GM23338 (cell line): Measurements from ENCODE around the gene VKORC1L1.
"Not testable (repeated sequence)": the region's sequence is repeated elsewhere in the genome, so short reads cannot be mapped to it uniquely, and the experiment has no call there.

Experiments
- CTCF ChIP-seq, 2 experiments: fragments of 200-600 bp in 1 of 2; sonication (generic) in 1 of 2; conservative IDR thresholded peaks; 2 replicates each; pipeline versions ENCODE4 v1.5.1 to v1.6.1; 2016 to 2017; ENCODE audit warnings: antibody characterized with exemption in 2 of 2, low read depth in 2 of 2, mild to moderate bottlenecking in 2 of 2, moderate library complexity in 1 of 2
- EZH2phosphoT487 ChIP-seq: fragments of 200-600 bp; sonication (generic); IDR thresholded peaks from one replicate; pipeline ENCODE4 v1.8.1; 2018; ENCODE audit warnings: antibody characterized with exemption; ENCODE audit not compliant: unreplicated experiment
- ZNF331 ChIP-seq: fragments of 250-450 bp; sonication (Bioruptor Pico); IDR thresholded peaks from 2 replicates; pipeline ENCODE4 v1.5.0; 2020; ENCODE audit warnings: low read depth, mild to moderate bottlenecking, moderate library complexity

DNA sequence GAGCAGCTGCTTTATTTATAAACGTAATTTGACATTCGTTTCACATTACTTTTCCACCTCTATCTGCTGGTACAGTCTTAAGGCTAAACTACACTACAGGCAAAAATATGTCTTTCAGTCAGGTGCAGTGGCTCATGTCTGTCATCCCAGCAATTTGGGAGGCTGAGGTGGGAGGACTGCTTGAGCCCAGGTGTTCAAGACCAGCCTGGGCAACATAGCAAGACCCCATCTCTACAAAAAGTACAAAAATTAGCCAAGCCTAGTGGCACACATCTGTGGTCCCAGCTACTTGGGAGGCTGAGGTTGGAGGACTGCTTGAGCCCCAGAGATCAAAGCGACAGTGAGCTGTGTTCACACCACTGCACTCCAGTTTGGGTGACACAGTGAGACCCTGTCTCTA is 91.8 kb downstream of the VKORC1L1 start:
- not testable (repeated sequence) for TF ChIP-seq CTCF (conservative IDR thresholded peaks at IDR 0.05; ENCODE audit: low read depth in 2 of 2); ZNF331 (CRISPR knock-in tag); EZH2phosphoT487
